Measurements from ENCODE around the gene ZDHHC1. TPM values are rescaled to one million over a fixed set of nuclear protein-coding genes. Genes with fewer than 3 reads are reported as not detected.
"Not testable (repeated sequence)": the region's sequence is repeated elsewhere in the genome, so short reads cannot be mapped to it uniquely, and the experiment has no call there.

Gene ZDHHC1
- total RNA-seq, 2 donors from 2014 or later: 10.7 to 11.3 TPM

DNA sequence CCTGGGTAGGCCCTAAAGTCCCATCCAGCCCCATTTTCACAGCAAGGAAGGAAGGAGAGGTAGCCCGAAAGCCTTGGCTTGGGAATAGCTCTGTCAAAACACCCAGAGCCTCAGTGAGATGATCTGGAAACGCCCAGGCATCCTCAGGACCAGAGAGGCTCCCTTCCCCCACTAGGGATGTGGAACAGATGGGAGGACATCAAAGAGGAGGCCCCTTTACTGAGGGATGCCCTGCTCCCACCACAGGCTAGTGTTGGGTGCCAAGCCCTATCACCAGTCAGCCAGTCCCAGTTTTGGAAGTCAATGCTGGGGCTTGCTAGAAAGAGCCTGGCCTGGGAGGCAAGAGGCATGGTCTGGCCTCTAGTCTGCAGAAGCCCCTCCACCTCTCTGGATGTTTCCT lies 27.7 kb downstream of the ZDHHC1 start:
- no peak for DNase-seq (ENCODE audit: low spot score)
- intact Hi-C loops (cut with DNase I): no loop called here

DNA sequence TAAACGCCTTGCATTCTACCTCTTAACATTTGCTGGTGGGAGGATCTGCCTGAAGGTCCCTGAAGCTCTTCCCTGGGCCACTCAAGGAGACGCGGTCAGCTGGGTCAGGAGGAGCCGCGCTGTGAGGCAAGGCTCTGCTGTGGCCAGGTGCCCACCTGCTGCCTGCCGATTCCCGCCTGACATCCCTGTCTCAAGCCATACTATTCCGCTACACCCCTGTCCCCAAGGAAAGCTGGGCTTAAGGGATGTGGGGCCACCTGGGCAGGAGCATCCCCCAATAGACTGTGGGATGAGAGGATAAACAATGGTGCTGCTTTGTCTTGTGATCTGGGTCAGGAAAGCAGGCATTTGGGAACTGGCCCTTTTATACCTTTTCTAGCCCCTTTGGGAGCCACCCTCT lies 28.1 kb downstream of the ZDHHC1 start:
- DNase-seq (ENCODE audit: low spot score): no peak
- intact Hi-C loops (cut with DNase I): no loop called here

DNA sequence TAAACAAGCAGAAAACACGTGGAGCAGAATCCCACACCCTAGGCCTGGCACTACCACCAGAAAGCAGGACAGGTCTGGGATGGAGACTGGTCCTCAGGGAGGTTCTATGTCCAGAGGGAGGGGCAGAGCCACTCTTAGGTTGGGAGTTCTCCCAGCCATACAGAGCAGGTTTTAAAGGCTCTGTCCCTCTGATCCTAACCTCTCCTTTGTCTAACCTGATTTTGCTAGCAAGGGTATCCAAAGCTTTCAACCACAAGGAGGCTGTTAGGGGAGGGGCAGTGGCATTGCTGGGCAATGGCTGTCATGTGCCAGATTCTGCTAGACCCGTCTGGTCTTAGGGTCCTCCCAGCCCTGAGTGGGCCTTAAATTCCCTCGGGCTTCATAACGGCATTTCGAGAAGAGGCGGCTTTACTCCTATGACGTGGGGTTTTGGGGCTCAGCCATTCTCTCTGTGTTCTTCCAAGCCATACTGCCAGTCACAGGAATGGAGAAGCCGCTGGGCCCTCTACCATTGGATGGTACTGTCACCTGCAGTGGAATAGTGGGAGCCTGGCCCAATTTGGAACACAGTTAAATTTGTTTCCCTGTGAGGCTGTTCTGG lies 28.7 kb downstream of the ZDHHC1 start:
- no peak for DNase-seq (ENCODE audit: low spot score)
- intact Hi-C loops (cut with DNase I): no loop called here

DNA sequence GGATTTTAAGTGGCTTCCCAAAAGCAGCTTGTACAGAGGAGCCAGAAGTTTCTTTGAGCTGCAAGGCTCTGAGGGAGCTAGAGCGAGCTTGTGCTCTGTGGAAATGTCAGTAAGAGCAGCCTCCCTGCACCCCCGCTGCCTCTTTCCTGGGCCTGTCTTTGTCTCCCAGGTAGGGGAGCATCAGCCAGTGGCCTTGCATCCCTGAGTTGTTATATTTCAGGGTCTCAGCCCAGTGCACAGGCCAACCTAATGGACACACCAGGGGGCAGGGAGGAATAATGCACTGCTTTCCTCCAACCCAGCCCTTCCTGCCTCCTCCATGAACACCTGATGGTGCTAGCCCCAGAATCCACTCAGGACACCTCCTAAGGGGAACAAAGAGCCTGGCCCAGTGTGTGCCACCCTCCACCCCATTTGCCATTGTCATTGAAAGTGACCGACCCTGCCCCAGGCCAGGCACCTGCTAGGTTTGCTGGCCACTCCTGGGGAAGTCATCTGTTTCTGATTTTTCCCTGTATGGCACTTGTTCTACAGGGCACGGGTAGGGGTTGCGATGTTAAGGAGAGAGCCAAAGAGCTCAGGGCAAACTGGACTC lies 29.3 kb downstream of the ZDHHC1 start:
- DNase-seq (ENCODE audit: low spot score): no peak
- intact Hi-C loops (cut with DNase I): no loop called here

DNA sequence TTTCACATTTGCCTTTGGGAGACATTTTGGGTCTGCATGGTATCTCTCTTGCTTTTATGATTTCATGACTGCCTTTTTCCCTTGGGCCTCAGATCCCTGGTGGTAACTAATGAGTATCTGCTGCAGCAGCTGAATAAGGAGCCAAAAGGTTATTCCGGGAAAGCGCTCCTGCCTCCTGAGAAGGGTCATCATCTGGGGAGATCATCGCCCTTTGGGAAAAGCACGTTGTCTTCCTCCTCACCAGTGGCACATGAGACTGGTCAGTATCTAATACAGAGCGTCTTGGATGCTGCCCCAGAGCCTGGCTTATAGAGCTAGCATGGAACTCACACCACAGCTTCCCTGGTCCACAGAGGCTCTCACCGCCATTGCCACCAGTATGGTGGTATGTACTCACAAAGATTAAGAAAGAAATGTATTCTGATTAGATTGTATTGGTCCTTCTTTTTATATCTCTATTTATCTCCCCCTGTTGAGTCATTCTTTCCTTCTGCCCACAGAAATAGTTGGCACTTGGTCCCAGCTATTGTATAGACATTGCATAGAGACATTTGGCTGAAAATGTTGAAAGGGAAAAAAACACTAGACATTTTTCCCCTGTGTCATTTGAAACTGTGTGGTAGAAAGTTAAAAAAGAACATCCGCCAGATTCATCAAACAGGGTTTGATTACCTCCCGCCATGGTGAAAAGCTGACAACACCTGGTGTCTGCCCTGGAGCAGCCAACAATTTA lies 31.3 kb downstream of the ZDHHC1 start:
- intact Hi-C loops (cut with DNase I): no loop called here

DNA sequence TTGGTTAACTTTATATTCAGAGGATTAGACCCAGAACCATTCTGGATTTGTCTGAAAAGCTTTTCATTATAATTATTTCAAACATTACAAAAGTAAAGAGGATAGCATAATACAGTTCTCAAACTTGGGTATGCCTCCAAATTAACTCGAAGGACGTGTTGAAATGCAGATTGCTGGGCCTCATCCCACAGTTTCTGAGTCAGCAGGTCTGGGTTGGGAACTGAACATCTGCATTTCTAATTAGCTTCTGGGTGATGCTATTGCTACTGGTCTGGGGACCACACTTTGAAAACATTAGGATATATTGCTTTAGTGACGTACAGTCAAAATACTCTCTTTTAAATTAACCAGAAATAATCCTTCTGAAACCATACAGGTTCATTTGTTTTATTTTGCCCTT lies 33.0 kb downstream of the ZDHHC1 start:
- no peak for DNase-seq (ENCODE audit: low spot score)
- intact Hi-C loops (cut with DNase I): no loop called here

More for the DNA sequence above, 31.3 kb downstream of the ZDHHC1 start:
- DNase-seq (ENCODE audit: low spot score): no peak

DNA sequence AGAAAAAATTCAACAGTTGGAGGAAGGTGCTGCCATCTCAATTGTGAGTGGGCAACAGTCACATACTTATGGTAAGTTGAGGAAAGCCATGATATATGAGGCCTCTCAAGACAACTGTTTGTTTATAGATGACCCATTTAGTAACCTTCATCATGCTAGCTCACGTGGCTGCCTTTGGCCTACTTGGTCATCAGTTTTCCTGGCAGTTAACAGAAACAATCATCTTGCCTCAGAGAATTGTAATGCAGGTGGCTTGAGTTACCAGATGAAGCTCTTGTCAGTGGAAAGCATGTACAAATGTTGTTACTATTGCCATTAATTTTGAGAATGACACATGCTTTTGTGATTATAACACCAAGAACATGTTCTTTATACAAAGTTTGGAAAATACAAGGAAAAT lies 37.6 kb downstream of the ZDHHC1 start:
- no peak for DNase-seq (ENCODE audit: low spot score)
- intact Hi-C loops (cut with DNase I): no loop called here

DNA sequence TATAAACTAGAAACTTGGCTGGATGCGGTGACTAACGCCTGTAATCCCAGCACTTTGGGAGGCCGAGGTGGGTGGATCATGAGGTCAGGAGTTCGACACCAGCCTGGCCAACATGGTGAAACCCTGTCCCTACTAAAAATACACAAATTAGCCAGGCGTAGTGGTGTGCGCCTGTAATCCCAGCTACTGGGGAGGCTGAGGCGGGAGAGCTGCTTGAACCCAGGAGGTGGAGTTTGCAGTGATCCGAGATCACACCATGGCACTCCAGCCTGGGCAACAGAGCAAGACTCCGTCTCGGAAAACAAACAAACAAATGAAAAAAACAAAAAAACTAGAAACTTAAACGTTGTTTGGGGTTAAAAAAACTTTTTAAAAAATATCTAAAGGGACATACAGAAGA lies 40.3 kb downstream of the ZDHHC1 start:
- intact Hi-C loops (cut with DNase I); DNase-seq (ENCODE audit: low spot score): not testable (repeated sequence)

DNA sequence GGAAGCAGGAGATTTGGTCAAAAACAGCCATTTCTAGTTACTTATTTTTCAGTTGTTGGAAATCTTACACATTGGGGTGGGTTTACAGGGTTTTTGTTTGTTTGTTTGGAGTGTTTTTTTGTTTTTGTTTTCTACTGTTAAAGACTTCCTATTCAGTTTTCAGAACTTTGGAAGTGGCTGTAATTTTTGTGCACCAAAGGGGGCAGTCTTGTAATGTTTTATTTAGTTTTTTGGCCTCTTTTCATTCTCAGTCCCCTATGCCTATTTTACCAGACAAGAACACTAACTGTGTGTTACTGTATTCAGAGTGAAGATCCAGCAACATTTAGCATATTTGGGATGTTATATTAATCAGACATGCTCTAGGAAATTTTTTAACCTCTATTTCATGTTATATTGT lies 43.6 kb downstream of the ZDHHC1 start:
- intact Hi-C loops (cut with DNase I): no loop called here

DNA sequence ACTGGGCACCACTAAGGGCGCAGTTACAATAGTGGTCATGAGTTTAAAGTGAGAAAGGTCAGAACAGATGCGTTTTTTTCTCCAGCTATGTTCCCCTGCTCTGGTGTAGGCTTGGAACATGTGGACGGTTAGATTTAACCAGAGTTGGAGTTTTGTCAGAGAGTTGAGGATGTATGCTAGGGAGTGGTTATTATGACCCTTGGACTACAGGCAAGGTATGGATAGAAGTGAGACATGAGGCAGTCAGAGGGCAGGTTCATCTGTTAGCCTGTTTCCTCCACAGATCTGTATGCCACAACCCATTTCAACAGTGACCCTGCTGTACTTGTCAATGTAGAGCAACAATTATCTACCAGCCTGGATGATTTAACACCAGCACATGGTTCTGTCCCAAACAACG lies 45.6 kb downstream of the ZDHHC1 start:
- DNase-seq (ENCODE audit: low spot score): no peak
- intact Hi-C loops (cut with DNase I): no loop called here

More for the DNA sequence above, 43.6 kb downstream of the ZDHHC1 start:
- no peak for DNase-seq (ENCODE audit: low spot score)

DNA sequence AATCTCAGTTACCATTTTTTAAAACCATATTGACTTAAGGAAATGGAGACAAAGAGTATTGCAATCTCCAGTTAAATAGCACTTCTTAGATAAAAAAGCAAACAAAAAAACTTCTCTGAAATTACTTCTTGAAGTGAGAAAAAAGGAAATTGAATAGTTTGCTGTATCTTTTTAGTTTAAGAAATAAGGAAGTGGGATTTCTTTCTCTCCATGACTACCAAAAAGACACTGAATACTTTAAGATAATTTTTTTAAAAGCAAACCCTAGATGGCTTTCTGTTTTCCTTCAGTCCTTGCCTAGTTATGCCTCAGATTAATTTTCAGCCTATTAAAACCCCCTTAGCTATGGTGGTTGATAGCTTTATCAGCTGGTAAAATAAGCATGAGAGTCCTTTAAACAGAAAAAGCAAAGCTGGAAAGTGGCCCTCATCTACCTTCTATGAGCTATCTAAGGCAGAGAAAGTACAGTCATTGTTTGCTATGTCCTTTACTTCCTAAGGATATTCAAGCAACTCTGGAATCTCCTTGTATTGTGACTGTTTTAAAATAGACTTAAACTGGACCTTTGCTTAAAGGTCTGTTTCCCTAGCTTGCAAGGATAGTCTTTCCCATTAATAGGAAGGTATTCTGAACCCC lies 51.6 kb downstream of the ZDHHC1 start:
- no peak for DNase-seq (ENCODE audit: low spot score)
- intact Hi-C loops (cut with DNase I): no loop called here

DNA sequence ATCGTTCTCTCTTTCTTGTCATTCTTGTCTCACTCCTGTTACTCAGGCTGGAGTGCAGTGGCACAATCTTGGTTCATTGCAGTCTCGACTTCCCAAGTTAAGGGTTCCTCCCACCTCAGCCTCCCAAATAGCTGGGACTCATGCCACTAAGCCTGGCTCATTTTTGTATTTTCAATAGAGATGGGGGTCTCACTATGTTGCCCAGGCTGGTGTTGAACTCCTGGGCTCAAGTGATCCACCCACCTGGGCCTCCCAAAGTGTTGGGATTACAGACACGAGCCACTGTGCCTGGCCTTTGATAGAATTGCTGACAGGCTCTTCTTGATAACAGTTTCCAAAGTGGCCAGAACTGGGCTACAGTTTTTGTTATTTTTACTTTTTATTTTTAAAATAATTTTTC lies 55.2 kb downstream of the ZDHHC1 start:
- no peak for DNase-seq (ENCODE audit: low spot score)
- intact Hi-C loops (cut with DNase I): no loop called here

DNA sequence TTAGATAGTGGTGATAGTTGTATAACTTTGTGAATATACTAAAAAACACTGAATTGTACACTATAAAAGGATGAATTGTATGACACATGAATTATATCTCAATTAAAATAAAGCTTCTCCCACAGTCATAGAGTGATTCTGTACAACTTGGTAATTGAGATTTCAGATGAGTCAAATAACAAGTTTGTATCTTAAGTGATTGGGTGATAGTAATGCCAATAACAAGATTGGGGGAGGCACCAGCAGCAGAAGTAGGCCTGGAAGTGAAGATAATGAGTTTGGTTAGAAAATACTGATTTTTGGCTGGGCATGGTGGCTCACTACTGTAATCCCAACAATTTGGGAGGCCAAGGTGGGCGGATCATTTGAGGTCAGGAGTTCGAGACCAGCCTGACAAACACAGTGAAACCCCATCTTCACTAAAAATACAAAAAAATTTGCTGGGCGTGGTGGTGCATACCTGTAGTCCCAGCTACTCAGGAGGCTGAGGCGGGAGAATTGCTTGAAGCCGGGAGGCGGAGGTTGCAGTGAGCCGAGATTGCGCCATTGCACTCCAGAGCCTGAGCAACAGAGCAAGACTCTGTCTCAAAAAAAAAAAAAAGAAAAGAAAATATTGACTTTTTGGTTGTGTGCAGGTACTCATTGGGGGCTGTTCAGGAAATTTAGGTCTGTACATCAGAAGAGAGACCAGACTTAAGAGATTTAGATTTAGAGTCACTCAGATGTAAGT lies 56.6 kb downstream of the ZDHHC1 start:
- intact Hi-C loops (cut with DNase I); DNase-seq (ENCODE audit: low spot score): not testable (repeated sequence)

DNA sequence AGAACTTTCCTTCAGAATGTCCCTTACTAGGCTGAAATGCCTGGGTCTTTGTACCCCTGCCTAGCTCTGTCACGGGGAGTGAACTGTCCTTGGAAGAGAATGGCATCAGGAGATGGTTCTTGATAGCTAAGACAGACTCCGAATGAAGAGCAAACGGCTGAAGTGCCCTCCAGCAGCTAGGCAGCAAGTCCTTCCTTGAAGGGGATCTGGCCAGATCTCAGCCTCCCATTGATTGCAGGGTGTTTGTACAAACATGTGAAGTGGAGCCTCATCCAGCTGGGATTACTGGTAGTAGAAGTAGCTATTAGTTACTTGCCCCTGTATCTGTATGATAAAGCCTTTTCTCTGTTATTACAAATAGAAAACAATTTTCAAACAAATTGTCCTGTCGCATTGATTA lies 58.7 kb downstream of the ZDHHC1 start:
- no peak for DNase-seq (ENCODE audit: low spot score)
- intact Hi-C loops (cut with DNase I): no loop called here

DNA sequence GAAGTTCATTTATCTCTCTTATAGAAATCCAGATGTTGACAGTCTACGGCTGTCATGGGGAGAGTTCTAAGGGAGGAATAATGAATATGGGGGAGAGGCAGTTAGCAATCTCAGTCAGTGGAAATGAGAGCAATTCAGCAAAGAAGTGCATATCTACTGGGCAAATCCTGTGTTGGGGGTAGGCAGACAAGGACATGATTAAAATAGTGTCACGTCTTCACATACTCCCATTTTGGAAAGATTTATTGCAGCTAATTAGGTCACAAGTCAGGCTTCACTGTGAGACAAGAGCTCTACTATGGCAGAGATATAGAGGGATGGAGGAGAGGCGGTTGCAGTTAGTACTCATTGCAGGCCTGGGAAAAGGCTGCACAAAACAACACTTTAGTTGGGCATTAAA lies 59.9 kb downstream of the ZDHHC1 start:
- DNase-seq (ENCODE audit: low spot score): no peak
- intact Hi-C loops (cut with DNase I): no loop called here

DNA sequence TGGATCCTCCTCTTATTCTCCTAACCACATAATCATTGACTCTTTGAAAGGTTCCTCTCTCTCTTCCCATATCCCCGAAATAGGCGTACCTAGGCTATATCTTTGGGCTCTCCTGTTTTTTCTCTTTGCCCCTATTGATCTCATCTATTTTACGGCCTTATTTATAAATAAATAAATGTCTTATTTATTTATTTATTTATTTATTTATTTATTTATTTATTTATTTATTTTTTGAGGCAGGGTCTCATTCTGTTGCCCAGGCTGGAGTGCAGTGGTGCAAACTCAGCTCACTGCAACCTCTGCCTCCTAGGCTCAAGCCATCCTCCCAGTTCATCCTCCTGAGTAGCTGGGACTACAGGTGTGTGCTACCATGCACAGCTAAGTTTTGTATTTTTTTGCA lies 63.8 kb downstream of the ZDHHC1 start:
- DNase-seq (ENCODE audit: low spot score); intact Hi-C loops (cut with DNase I): not testable (repeated sequence)

DNA sequence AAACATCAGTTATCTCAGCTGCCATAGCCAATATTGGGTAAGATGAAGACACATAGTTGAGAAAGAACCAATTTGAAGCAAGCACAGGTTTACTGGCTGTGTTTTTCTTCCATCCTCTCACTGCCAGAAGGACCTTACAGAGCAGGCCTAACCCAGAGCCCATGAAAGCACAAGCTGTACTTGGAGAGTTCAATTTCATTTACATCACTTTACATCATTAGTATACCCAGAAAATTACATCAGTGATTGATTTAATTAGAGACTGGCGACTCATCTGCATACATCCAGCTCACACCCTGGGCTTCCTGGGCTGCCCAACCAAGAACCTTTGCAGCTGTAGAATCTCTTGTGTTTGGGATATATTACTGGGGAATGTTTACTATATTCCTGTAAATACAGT lies 66.0 kb downstream of the ZDHHC1 start:
- intact Hi-C loops (cut with DNase I): no loop called here
- DNase-seq (ENCODE audit: low spot score): no peak

DNA sequence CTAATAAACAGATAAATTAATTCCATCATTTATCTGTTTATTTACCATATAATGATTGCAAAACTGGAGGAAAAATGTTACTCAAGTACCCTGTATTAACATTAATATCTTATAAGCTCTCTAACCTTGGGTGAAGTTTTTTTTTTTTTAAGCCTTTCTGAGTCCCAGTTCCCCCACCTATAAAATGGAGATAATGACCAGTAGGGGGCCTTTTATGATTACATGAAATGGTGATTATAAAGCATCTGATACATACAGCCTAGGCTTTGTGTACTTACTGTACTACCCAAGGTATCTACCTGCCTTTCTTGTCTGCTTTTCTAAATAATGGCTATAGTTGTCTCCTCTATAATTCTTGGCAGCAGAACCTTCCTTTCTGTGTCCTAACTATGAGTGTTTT lies 67.1 kb downstream of the ZDHHC1 start:
- intact Hi-C loops (cut with DNase I): no loop called here

DNA sequence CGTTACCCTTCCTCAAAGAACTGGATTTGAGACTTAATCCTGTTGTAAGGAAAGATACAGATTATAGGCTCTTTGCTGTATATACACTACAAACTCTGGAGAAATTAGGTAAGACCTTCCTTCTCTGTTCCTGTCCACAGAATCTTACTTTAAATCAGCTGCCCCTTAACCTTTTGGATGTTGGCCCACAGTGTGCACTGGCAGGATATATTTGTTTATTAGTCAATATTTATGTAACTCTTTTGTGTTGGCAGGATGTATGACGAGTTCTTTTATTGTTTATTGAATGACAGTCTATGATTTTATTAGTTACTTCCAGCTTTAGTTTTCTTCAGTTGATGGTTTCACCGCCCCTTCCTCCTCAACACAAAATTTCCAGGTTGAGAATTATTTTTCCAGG lies 69.9 kb downstream of the ZDHHC1 start:
- intact Hi-C loops (cut with DNase I): no loop called here

More for the DNA sequence above, 67.1 kb downstream of the ZDHHC1 start:
- DNase-seq (ENCODE audit: low spot score): no peak

DNA sequence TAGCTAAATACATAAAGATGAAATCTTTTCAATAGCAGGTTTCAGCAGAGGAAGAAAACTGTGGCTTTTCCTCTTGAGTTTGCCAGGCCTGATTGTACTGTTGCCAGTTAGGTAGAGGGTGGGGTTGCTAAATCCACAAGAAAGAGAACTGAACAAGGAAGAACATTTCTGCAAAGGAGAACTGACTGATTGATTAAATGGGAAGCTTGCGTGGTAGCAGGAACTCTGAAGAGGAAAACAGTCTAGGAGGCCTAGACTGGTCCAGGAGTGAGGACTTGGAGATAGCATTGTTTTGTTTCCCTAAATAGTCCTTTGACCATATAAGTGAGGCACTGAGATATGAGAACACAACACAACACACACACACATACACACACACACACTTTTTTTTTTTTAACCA lies 70.9 kb downstream of the ZDHHC1 start:
- DNase-seq (ENCODE audit: low spot score): no peak
- intact Hi-C loops (cut with DNase I): no loop called here

More for the DNA sequence above, 69.9 kb downstream of the ZDHHC1 start:
- DNase-seq (ENCODE audit: low spot score): no peak
